ENCODE data around the gene LGALS7B.

- TF ChIP-seq CTCF (IDR thresholded peaks at IDR 0.05) (no peak), EZH2 (IDR thresholded peaks at IDR 0.05; ENCODE audit: borderline replicate concordance, insufficient read depth, low read depth, low read length, poor library complexity, severe bottlenecking) (no peak)
Measured at GRCh38 chr19:38740257-38740592, 48.8 kb upstream of the LGALS7B start.

Data from B cell (primary cell).